Measurements from ENCODE around the gene YES1.
"Not testable (repeated sequence)": the region's sequence is repeated elsewhere in the genome, so short reads cannot be mapped to it uniquely, and the experiment has no call there.

The YES1 gene

DNA sequence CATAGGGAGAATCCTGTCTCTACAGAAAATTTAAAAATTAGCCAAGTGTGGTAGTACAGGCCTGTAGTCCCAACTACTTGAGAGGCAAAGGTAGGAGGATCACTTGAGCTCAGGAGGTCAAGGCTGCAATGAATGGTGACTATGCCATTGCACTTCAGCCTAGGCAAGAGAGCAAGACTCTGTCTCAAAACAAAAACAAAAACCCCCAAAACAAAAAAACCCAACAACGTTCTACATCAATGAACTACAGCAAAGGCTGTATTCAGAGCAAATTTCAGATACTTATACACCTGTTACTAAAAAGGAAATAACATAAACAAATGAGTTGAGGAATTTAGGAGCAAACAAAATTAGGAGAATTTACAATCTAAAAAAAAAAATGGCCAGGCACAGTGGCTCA, 22.6 kb downstream of the YES1 start:
- TF ChIP-seq, protein P1, sequence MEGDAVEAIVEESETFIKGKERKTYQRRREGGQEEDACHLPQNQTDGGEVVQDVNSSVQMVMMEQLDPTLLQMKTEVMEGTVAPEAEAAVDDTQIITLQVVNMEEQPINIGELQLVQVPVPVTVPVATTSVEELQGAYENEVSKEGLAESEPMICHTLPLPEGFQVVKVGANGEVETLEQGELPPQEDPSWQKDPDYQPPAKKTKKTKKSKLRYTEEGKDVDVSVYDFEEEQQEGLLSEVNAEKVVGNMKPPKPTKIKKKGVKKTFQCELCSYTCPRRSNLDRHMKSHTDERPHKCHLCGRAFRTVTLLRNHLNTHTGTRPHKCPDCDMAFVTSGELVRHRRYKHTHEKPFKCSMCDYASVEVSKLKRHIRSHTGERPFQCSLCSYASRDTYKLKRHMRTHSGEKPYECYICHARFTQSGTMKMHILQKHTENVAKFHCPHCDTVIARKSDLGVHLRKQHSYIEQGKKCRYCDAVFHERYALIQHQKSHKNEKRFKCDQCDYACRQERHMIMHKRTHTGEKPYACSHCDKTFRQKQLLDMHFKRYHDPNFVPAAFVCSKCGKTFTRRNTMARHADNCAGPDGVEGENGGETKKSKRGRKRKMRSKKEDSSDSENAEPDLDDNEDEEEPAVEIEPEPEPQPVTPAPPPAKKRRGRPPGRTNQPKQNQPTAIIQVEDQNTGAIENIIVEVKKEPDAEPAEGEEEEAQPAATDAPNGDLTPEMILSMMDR (IDR thresholded peaks at IDR 0.05; ENCODE audit: insufficient read depth, low read depth, low read length, missing control alignments): no peak
- no peak overlapping the region for H3K4me3 ChIP-seq (ENCODE audit: low read length)
- DNase-seq (ENCODE audit: low read depth): no peak

- no peak overlapping the region for H3K4me3 ChIP-seq (ENCODE audit: low read length)
- DNase-seq (ENCODE audit: low read depth): no peak
- TF ChIP-seq, protein P1 (IDR thresholded peaks at IDR 0.05; ENCODE audit: insufficient read depth, low read depth, low read length, missing control alignments): no peak
These were observed 26.8 kb downstream of the YES1 start for GRCh38 chr18:785242-785641.

DNA sequence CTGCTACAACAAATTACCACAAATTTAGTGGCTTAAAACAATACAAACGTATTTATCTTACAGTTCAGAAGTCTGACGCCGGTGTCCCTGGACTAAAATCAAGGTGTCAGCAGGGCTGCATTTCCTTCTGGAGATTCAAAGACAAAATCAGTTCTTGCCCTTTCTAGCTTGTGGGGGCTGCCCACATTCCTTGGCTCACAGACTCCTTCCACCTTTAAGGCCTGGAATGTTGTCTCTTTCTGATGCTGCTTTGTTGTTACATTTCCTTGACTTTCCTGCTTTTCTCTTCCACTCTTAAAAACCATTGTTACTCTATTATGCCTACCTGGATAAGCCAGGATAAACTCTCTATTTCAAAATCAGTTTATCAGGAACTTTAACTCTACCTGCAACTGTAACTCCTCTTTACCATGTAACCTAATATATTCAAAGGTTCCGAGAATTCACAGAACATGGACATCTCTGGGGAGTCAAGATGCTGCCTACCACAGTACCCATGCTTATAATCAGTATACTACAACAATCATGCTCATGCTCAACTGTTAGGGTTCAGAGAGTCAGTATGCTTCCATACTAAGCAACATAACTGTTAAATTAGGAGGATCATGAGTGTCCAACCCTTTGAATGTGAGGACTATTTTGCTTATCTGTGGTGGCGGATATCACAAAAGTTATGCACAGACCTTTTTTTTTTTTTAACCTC, 27.4 kb downstream of the YES1 start:
- no peak for DNase-seq (ENCODE audit: low read depth)
- no peak overlapping the region for H3K4me3 ChIP-seq (ENCODE audit: low read length)
- TF ChIP-seq, protein P1 (IDR thresholded peaks at IDR 0.05; ENCODE audit: insufficient read depth, low read depth, low read length, missing control alignments): no peak

GRCh38 chr18:778194-778927, 33.7 kb downstream of the YES1 start:
- TF ChIP-seq, protein P1 (IDR thresholded peaks at IDR 0.05; ENCODE audit: insufficient read depth, low read depth, low read length, missing control alignments): no peak
- no peak for DNase-seq (ENCODE audit: low read depth)
- H3K4me3 ChIP-seq (ENCODE audit: low read length): no peak overlapping the region

GRCh38 chr18:777021-777420, 35.0 kb downstream of the YES1 start:
- peak; percentile 23 for DNase-seq (ENCODE audit: low read depth)
- no peak overlapping the region for H3K4me3 ChIP-seq (ENCODE audit: low read length)
- TF ChIP-seq, protein P1 (IDR thresholded peaks at IDR 0.05; ENCODE audit: insufficient read depth, low read depth, low read length, missing control alignments): no peak

DNA sequence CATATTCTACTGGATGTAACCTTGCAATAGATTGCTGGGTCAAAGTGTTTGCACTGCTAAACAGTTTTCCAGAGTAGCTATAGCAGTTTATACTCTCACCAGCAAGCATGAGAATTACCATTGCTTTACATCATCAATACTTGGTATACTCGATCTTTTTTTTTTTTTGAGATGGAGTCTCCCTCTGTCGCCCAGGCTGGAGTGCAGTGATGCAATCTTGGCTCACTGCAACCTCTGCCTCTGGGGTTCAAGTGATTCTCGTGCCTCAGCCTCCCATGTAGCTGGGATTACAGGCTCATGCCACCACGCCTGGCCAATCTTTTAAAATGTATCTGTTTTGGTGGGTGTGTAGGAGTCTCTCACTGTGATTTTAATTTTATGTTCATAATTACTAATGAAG, 36.0 kb downstream of the YES1 start:
- H3K4me3 ChIP-seq (ENCODE audit: low read length); DNase-seq (ENCODE audit: low read depth): not testable (repeated sequence)

GRCh38 chr18:774811-775210, 37.2 kb downstream of the YES1 start:
- DNase-seq (ENCODE audit: low read depth): no peak
- H3K4me3 ChIP-seq (ENCODE audit: low read length): no peak overlapping the region
- TF ChIP-seq, protein P1 (IDR thresholded peaks at IDR 0.05; ENCODE audit: insufficient read depth, low read depth, low read length, missing control alignments): no peak

Measured in epithelial cell of esophagus (primary cell).